Dendritic cell treated with granulocyte-macrophage colony-stimulating factor and Interleukin-4, amounts not matched to agents 40 ng/mL and 50 ng/mL, for 4 days (primary cell): ENCODE measurements around the gene LIPC.

Source experiments
- H3K27ac Mint-ChIP-seq: one replicate; pipeline ENCODE4 v1.8.0; 2022; ENCODE audit warnings: mild to moderate bottlenecking, mixed read lengths
- H3K27me3 Mint-ChIP-seq: one replicate; pipeline ENCODE4 v1.8.0; 2022; ENCODE audit warnings: mild to moderate bottlenecking, mixed read lengths
- H3K36me3 Mint-ChIP-seq: one replicate; pipeline ENCODE4 v1.8.0; 2022; ENCODE audit warnings: low read depth, mixed read lengths
- H3K4me1 Mint-ChIP-seq: one replicate; pipeline ENCODE4 v1.8.0; 2022; ENCODE audit warnings: low read depth, mixed read lengths
- H3K4me3 Mint-ChIP-seq: one replicate; pipeline ENCODE4 v1.8.0; 2022; ENCODE audit warnings: mild to moderate bottlenecking, moderate library complexity, mixed read lengths
- H3K9me3 Mint-ChIP-seq: one replicate; pipeline ENCODE4 v1.8.0; 2022; ENCODE audit warnings: mixed read lengths
- intact Hi-C: fragments of 100-400 bp; cut with micrococcal nuclease; formaldehyde crosslinking; loops from one replicate; pipeline ENCODE4 v1.15.0; 2022

LIPC gene

GRCh38 chr15:58486564-58486963 is 54.8 kb downstream of the LIPC start:
- H3K27me3 Mint-ChIP-seq: no peaks in the 10 kb centered on the region
- H3K4me1 Mint-ChIP-seq: peaks cover 51% of the 10 kb centered on the region
- no peak overlapping the region for H3K27ac Mint-ChIP-seq
- H3K4me3 Mint-ChIP-seq: no peak overlapping the region
- peaks cover 8% of the 10 kb centered on the region for H3K9me3 Mint-ChIP-seq
- no peaks in the 10 kb centered on the region for H3K36me3 Mint-ChIP-seq
- intact Hi-C loops: no loop called here

DNA sequence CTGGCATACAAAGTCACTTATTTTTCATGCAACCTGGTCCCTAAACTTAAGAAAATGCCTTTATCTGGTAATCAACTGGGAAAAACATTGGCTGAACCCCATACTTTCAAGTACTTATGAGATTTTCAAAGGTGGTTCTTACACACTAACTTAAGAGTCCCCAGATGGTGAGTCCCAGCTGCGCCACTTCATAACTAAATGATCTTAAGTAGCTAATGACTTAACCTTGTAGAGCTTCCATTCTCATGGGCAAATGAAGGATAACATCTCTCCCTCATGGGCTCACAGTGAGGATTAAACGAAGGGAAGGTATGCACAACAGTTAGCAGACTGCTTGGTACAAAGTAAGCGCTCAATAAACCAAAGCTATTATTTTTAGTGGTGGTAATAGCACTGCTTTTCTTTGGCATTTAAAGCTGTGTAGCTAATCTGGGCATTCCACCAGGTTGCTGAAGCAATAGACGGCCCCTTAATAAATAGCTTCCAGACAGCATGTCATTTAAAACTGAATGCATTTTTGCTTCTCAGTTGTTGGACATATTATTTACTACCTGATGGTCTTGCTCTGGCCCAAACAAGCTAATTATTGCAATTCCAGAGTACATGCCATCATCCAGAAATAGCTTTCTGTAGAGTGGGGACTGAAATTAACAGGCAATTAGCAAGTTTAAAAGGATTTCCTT is 55.4 kb downstream of the LIPC start:
- peaks cover 51% of the 10 kb centered on the region for H3K4me1 Mint-ChIP-seq
- no peaks in the 10 kb centered on the region for H3K27me3 Mint-ChIP-seq
- H3K36me3 Mint-ChIP-seq: no peaks in the 10 kb centered on the region
- H3K9me3 Mint-ChIP-seq: peaks cover 8% of the 10 kb centered on the region
- intact Hi-C loops: no loop called here
- no peak overlapping the region for H3K4me3 Mint-ChIP-seq
- no peak overlapping the region for H3K27ac Mint-ChIP-seq

- peaks cover 8% of the 10 kb centered on the region for H3K9me3 Mint-ChIP-seq
- H3K27me3 Mint-ChIP-seq: no peaks in the 10 kb centered on the region
- no peaks in the 10 kb centered on the region for H3K36me3 Mint-ChIP-seq
- H3K4me1 Mint-ChIP-seq: peaks cover 53% of the 10 kb centered on the region
- no peak overlapping the region for H3K27ac Mint-ChIP-seq
- intact Hi-C loops: no loop called here
- no peak overlapping the region for H3K4me3 Mint-ChIP-seq
Measured at GRCh38 chr15:58487724-58488120, 55.9 kb downstream of the LIPC start.

DNA sequence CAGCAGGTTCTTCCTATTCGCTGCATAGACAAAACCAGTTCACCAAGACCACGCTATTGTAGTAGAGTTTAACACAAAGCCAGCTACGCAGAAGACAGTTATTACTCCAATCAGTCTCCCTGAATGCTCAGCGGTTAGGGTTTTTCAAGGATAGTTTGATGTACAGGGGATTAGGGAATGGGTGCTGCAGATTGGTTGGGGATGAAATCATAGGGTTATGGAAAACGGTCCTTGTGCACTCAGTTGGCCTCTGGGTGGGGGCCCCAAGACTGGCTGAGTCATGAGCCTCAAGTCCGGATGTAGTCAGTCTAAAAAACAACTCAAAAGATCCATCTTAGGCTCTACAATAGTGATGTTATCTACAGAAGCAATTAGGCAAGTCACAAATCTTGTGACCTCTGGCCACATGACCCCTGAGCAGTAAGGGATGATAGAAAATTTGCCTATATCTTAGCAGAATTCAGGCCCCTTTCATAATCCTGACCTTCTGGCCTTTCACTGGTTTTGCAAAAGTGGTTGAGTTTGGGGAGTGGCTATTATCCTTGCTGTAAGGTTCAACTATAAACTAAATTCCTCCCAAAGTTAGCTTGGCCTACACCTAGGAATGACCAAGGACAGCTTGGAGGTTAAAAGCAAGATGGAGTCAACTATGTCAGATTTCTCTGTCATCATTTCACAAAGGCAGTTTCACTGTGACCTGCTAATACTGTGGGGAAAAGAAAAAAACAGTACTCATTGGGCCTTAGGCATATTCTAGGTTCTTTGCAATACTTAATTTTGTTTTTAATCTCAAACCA is 57.7 kb downstream of the LIPC start:
- Mint-ChIP-seq H3K27me3 (no peaks in the 10 kb centered on the region), H3K27ac (no peak overlapping the region), H3K9me3 (peaks cover 8% of the 10 kb centered on the region), H3K4me3 (no peak overlapping the region), H3K36me3 (no peaks in the 10 kb centered on the region), H3K4me1 (peaks cover 44% of the 10 kb centered on the region)
- intact Hi-C loops: no loop called here

GRCh38 chr15:58490086-58490887 is 58.5 kb downstream of the LIPC start:
- Mint-ChIP-seq H3K4me1 (peaks cover 36% of the 10 kb centered on the region), H3K4me3 (no peak overlapping the region), H3K27me3 (no peaks in the 10 kb centered on the region), H3K36me3 (no peaks in the 10 kb centered on the region), H3K9me3 (peaks cover 8% of the 10 kb centered on the region), H3K27ac (peak overlapping the region; percentile 53)
- intact Hi-C loops: no loop called here

- H3K27me3 Mint-ChIP-seq: no peaks in the 10 kb centered on the region
- H3K4me1 Mint-ChIP-seq: peaks cover 32% of the 10 kb centered on the region
- intact Hi-C loops: no loop called here
- H3K27ac Mint-ChIP-seq: peak overlapping the region; percentile 53
- H3K4me3 Mint-ChIP-seq: no peak overlapping the region
- no peaks in the 10 kb centered on the region for H3K36me3 Mint-ChIP-seq
- peaks cover 8% of the 10 kb centered on the region for H3K9me3 Mint-ChIP-seq
Measured at GRCh38 chr15:58490888-58491473, 59.2 kb downstream of the LIPC start.

GRCh38 chr15:58491499-58492202 is 59.9 kb downstream of the LIPC start:
- Mint-ChIP-seq H3K4me1 (peaks cover 29% of the 10 kb centered on the region), H3K4me3 (no peak overlapping the region), H3K36me3 (no peaks in the 10 kb centered on the region), H3K27me3 (no peaks in the 10 kb centered on the region), H3K9me3 (peaks cover 8% of the 10 kb centered on the region), H3K27ac (peak overlapping the region; percentile 20)
- intact Hi-C loops: no loop called here

DNA sequence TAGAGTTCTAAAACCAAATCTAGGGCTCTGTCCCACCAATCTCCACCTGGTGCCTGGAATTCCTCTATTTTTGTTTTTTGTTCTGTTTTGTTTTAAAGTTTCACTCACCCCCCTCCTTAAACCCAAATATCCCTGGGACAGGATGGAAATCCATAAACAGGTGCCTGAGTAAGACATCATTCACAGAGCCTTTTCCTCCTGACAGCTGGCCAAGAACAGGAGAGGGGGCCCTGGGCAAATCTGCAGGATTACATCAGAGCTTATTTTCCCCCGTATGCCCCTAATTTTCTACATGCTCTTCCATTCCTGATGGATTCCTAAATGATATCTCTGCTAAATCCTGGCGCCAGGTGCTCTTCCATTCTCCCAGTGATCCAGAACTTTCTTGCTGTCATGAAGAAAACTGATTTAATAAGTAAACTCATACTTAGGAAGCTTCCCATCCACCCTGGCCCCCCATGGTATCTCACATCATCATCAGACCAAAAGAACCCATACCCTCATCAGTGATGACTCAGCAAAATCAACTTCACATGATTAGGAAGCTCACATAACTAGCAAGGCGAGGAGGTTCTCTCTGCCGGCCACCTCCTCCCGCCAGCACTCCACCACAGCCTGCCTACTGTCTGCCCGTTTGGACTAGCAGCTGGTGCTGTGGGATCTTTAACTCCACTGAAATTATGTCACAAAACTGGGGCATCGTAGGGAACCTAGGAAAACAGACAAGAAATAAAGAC is 61.0 kb downstream of the LIPC start:
- H3K36me3 Mint-ChIP-seq: no peaks in the 10 kb centered on the region
- peaks cover 37% of the 10 kb centered on the region for H3K4me1 Mint-ChIP-seq
- intact Hi-C loops: no loop called here
- no peak overlapping the region for H3K4me3 Mint-ChIP-seq
- H3K27ac Mint-ChIP-seq: no peak overlapping the region
- H3K27me3 Mint-ChIP-seq: peaks cover 6% of the 10 kb centered on the region
- H3K9me3 Mint-ChIP-seq: peaks cover 8% of the 10 kb centered on the region

DNA sequence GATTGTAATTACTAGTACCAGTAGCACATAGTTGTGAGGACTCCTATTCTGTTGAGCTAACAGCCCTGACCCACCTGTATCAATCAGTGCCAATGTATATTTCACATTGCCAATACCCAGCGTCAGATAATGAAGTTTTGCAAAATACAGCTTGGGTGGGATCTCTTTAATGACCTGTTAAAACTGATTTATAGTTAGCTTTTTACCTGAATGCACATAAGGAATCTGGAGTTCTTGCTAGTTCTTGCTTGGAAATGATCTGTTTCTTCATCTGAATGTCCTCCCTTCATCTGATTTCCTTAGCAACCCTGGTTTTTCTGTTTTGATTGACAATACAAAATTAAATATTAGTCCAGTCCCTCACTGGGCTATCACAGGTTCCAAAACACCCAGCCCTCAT is 62.8 kb downstream of the LIPC start:
- no peak overlapping the region for H3K27ac Mint-ChIP-seq
- H3K27me3 Mint-ChIP-seq: peaks cover 7% of the 10 kb centered on the region
- intact Hi-C loops: no loop called here
- H3K4me1 Mint-ChIP-seq: peaks cover 37% of the 10 kb centered on the region
- H3K9me3 Mint-ChIP-seq: peaks cover 2% of the 10 kb centered on the region
- H3K36me3 Mint-ChIP-seq: no peaks in the 10 kb centered on the region
- no peak overlapping the region for H3K4me3 Mint-ChIP-seq

DNA sequence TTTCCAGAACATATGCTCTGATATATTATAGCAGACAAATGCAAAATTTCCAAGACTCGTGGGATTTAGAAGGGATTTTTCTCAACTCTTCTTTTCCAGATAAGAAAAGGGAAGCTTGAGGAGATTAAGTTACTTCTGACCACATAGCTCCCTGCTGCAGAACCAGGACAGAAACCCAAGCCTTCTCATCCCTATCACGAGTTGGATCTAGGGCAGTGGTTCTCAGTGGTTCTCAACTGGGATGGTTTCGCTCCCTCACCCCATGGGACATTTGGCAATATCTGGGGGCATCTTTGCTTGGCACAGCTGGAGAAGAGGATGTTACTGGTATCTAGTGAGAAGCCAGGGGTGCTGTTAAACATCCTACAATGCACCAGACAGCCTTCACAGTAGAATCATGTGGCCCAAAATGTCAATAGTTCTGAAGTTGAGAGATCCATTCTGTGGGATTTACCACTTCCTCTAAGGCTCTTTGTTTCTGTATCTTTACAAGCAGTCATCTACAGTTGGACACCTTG is 64.2 kb downstream of the LIPC start:
- intact Hi-C loops: no loop called here
- H3K4me3 Mint-ChIP-seq: no peak overlapping the region
- no peak overlapping the region for H3K27ac Mint-ChIP-seq
- peaks cover 25% of the 10 kb centered on the region for H3K4me1 Mint-ChIP-seq
- H3K9me3 Mint-ChIP-seq: no peaks in the 10 kb centered on the region
- no peaks in the 10 kb centered on the region for H3K36me3 Mint-ChIP-seq
- H3K27me3 Mint-ChIP-seq: peaks cover 10% of the 10 kb centered on the region

DNA sequence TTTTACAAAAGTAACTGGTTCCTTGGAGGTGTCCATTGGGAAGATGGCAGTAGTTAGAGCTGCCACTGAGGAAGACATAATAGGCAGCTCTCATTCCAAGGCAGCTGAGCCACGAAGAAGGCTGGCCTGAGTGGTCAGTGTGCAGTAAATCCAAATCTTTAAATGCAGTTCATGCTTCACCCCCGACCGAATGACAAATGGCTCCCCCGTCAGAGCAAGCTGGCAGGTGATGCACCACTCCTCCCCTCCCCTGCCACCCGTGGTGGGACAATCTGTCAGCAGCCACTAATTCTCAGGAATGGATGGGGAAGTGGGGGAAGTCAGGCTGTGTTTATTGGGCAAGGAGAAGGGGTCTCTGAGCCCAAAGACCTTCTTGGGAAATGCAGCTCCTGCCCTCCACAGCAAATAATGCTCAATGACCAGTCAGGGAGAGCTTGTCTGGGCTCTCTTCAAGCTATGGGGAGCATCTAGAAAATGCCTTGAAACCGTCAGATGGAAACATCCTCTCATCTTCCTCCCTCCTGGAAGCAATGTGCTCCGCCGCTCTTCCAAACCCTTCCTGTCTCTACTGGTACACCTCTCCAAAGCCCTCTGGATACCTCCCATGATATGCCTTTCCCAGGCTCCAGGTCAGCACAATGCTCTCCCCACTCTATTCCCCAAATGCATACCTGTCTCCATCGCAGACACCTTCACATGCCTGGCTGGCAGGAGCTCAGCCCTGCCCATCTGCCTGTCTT is 65.4 kb downstream of the LIPC start:
- H3K4me1 Mint-ChIP-seq: peaks cover 24% of the 10 kb centered on the region
- H3K36me3 Mint-ChIP-seq: no peaks in the 10 kb centered on the region
- peaks cover 10% of the 10 kb centered on the region for H3K27me3 Mint-ChIP-seq
- H3K27ac Mint-ChIP-seq: no peak overlapping the region
- no peaks in the 10 kb centered on the region for H3K9me3 Mint-ChIP-seq
- no peak overlapping the region for H3K4me3 Mint-ChIP-seq
- intact Hi-C loops: no loop called here

GRCh38 chr15:58498821-58499580 is 67.2 kb downstream of the LIPC start:
- intact Hi-C loops: no loop called here
- Mint-ChIP-seq H3K27ac (no peak overlapping the region), H3K4me1 (peaks cover 20% of the 10 kb centered on the region), H3K4me3 (no peak overlapping the region), H3K27me3 (peaks cover 10% of the 10 kb centered on the region), H3K36me3 (no peaks in the 10 kb centered on the region), H3K9me3 (no peaks in the 10 kb centered on the region)
